H9 (cell line): ENCODE measurements around the gene INSRR. TPM values are rescaled to one million over a fixed set of nuclear protein-coding genes. Genes with fewer than 3 reads are reported as not detected.

Source experiments
- DNase-seq: peaks from one replicate; pipeline ENCODE4 v3.0.0-alpha.2; 2017
- H2AFZ ChIP-seq: one replicate; pipeline ENCODE4 v1.6.1; 2013; ENCODE audit warnings: mild to moderate bottlenecking, low read length, control low read depth, moderate library complexity
- H2AK5ac ChIP-seq: 2 replicates; pipeline ENCODE4 v1.6.1; 2013; ENCODE audit warnings: low read length, control low read depth, mixed read lengths; ENCODE audit not compliant: insufficient read length
- H2BK120ac ChIP-seq: one replicate; pipeline ENCODE4 v1.6.1; 2013; ENCODE audit warnings: low read depth, mild to moderate bottlenecking, low read length, control low read depth, inconsistent platforms; ENCODE audit not compliant: poor library complexity, severe bottlenecking
- H2BK12ac ChIP-seq: 2 replicates; pipeline ENCODE4 v1.6.1; 2013; ENCODE audit warnings: low read length, control low read depth, mixed read lengths, low read depth; ENCODE audit not compliant: insufficient read length
- H2BK15ac ChIP-seq: 2 replicates; pipeline ENCODE4 v1.6.1; 2013; ENCODE audit warnings: low read depth, low read length, control low read depth
- H2BK20ac ChIP-seq: one replicate; pipeline ENCODE4 v1.6.1; 2013; ENCODE audit warnings: low read depth, mild to moderate bottlenecking, low read length, control low read depth, inconsistent platforms; ENCODE audit not compliant: poor library complexity, severe bottlenecking
- H2BK5ac ChIP-seq: 2 replicates; pipeline ENCODE4 v1.6.1; 2013; ENCODE audit warnings: low read length, control low read depth, mixed read lengths; ENCODE audit not compliant: insufficient read length
- H3K14ac ChIP-seq: 2 replicates; pipeline ENCODE4 v1.6.1; 2013; ENCODE audit warnings: low read length, control low read depth; ENCODE audit not compliant: insufficient read depth
- H3K18ac ChIP-seq: 2 replicates; pipeline ENCODE4 v1.6.1; 2013; ENCODE audit warnings: low read depth, mild to moderate bottlenecking, mixed read lengths, low read length, control low read depth; ENCODE audit not compliant: insufficient read length
- H3K23ac ChIP-seq: 2 replicates; pipeline ENCODE4 v1.6.1; 2013; ENCODE audit warnings: low read length, control low read depth, mixed read lengths, low read depth; ENCODE audit not compliant: insufficient read length
- H3K23me2 ChIP-seq: 2 replicates; pipeline ENCODE4 v1.6.1; 2013; ENCODE audit warnings: low read depth, mild to moderate bottlenecking, mixed read lengths, low read length, control low read depth; ENCODE audit not compliant: insufficient read length, poor library complexity, severe bottlenecking
- H3K27ac ChIP-seq: 2 replicates; pipeline ENCODE4 v1.5.1; 2013; ENCODE audit warnings: low read length, control low read depth, mixed read lengths, low read depth; ENCODE audit not compliant: insufficient read length
- H3K27me3 ChIP-seq: 2 replicates; pipeline ENCODE4 v1.6.1; 2013; ENCODE audit warnings: low read length, control low read depth, inconsistent platforms; ENCODE audit not compliant: insufficient read depth
- H3K4ac ChIP-seq: 2 replicates; pipeline ENCODE4 v1.6.1; 2013; ENCODE audit warnings: low read depth, mild to moderate bottlenecking, control low read depth, inconsistent platforms, low read length, moderate library complexity
- H3K4me1 ChIP-seq: 2 replicates; pipeline ENCODE4 v1.6.1; 2013; ENCODE audit warnings: low read length, control low read depth, inconsistent platforms; ENCODE audit not compliant: insufficient read depth
- H3K4me2 ChIP-seq: 2 replicates; pipeline ENCODE4 v1.6.1; 2013; ENCODE audit warnings: low read length, control low read depth, mixed read lengths; ENCODE audit not compliant: insufficient read length, insufficient read depth
- H3K56ac ChIP-seq: 2 replicates; pipeline ENCODE4 v1.6.1; 2013; ENCODE audit warnings: low read depth, mild to moderate bottlenecking, mixed read lengths, low read length, control low read depth; ENCODE audit not compliant: insufficient read length
- H3K79me1 ChIP-seq: 2 replicates; pipeline ENCODE4 v1.6.1; 2013; ENCODE audit warnings: low read depth, mild to moderate bottlenecking, moderate library complexity, low read length, control low read depth, inconsistent platforms; ENCODE audit not compliant: insufficient read depth, poor library complexity, severe bottlenecking
- H3K79me2 ChIP-seq: 2 replicates; pipeline ENCODE4 v1.6.1; 2013; ENCODE audit warnings: low read length, control low read depth, inconsistent platforms; ENCODE audit not compliant: insufficient read depth
- H3K9ac ChIP-seq: 2 replicates; pipeline ENCODE4 v1.6.1; 2013; ENCODE audit warnings: low read length, control low read depth, mixed read lengths; ENCODE audit not compliant: insufficient read length; ENCODE audit errors: extremely low read depth
- H3K9me3 ChIP-seq: one replicate; pipeline ENCODE4 v1.6.1; 2013; ENCODE audit warnings: low read depth, low read length, inconsistent platforms; ENCODE audit not compliant: control insufficient read depth
- H3T11ph ChIP-seq: one replicate; pipeline ENCODE4 v1.6.1; 2013; ENCODE audit warnings: mild to moderate bottlenecking, low read length, control low read depth, inconsistent platforms
- H4K20me1 ChIP-seq: one replicate; pipeline ENCODE4 v1.6.1; 2013; ENCODE audit not compliant: control insufficient read depth, insufficient read length, insufficient read depth
- H4K5ac ChIP-seq: 2 replicates; pipeline ENCODE4 v1.6.1; 2013; ENCODE audit warnings: low read depth, mild to moderate bottlenecking, mixed read lengths, low read length, control low read depth; ENCODE audit not compliant: insufficient read length
- H4K8ac ChIP-seq: replicated peaks from 2 replicates; pipeline ENCODE4 v1.6.1; 2013; ENCODE audit warnings: low read length, control low read depth, mixed read lengths, low read depth; ENCODE audit not compliant: insufficient read length
- H4K91ac ChIP-seq: 2 replicates; pipeline ENCODE4 v1.6.1; 2013; ENCODE audit warnings: low read depth, mild to moderate bottlenecking, moderate library complexity, mixed read lengths, low read length, control low read depth; ENCODE audit not compliant: insufficient read length
- H3K27ac Mint-ChIP-seq, 3 experiments: 2 replicates in 2 of 3; 3 replicates in 1 of 3; pipeline ENCODE4 v1.8.0; 2020 to 2021; ENCODE audit warnings: mixed read lengths in 3 of 3, mild to moderate bottlenecking in 1 of 3, moderate library complexity in 1 of 3
- H3K27me3 Mint-ChIP-seq: 2 replicates; pipeline ENCODE4 v1.8.0; 2021; ENCODE audit warnings: low read depth, mild to moderate bottlenecking, moderate library complexity, mixed read lengths
- H3K36me3 Mint-ChIP-seq, 3 experiments: 2 replicates in 2 of 3; 3 replicates in 1 of 3; pipeline ENCODE4 v1.8.0; 2020 to 2021; ENCODE audit warnings: low read depth in 3 of 3, mixed read lengths in 3 of 3; ENCODE audit not compliant: insufficient read depth in 1 of 3
- H3K4me1 Mint-ChIP-seq, 2 experiments: 2 replicates each; pipeline ENCODE4 v1.8.0; 2020; ENCODE audit warnings: mixed read lengths in 2 of 2
- H3K4me3 Mint-ChIP-seq, 2 experiments: 2 replicates in 1 of 2; 3 replicates in 1 of 2; pipeline ENCODE4 v1.8.0; 2020 to 2021; ENCODE audit warnings: mild to moderate bottlenecking in 2 of 2, mixed read lengths in 2 of 2, moderate library complexity in 1 of 2
- H3K9me3 Mint-ChIP-seq, 2 experiments: 2 replicates in 1 of 2; 3 replicates in 1 of 2; pipeline ENCODE4 v1.8.0; 2020; ENCODE audit warnings: mild to moderate bottlenecking in 2 of 2, mixed read lengths in 2 of 2, moderate library complexity in 1 of 2
- CTCF ChIP-seq: fragments of 200-600 bp; sonication (generic); conservative IDR thresholded peaks from 3 replicates; pipeline ENCODE4 v1.8.0; 2021; ENCODE audit warnings: antibody characterized with exemption, mild to moderate bottlenecking
- WGBS: extraction: QIAGEN DNeasy Blood & Tissue Kit; methylation state at CpG from one replicate; pipeline ENCODE4 v1.1.7; 2013; ENCODE audit warnings: missing lambda C conversion rate, low lambda C conversion rate, mixed read lengths; ENCODE audit not compliant: insufficient read length; ENCODE audit errors: extremely low coverage; 5-methylcytosine and 5-hydroxymethylcytosine counted together
- total RNA-seq: library from RNA; stranded (reverse); gene quantifications from 2 replicates; pipeline ENCODE4 v1.2.1, GENCODE V29; 2021

Gene INSRR
- total RNA-seq, 1 experiment from 2014 or later = not detected

GRCh38 chr1:156804026-156804425 is 54.9 kb downstream of the INSRR start:
- Histone ChIP-seq H2AK5ac (no peak overlapping the region), H3K27me3 (no peaks in the 10 kb centered on the region; the same call in 1 of the 2 replicates), H3K23ac (no peak overlapping the region), H2BK120ac (no peak overlapping the region), H3K9ac (no peak overlapping the region), H2AFZ (no peak overlapping the region), H2BK15ac (no peak overlapping the region), H3T11ph (no peak overlapping the region), H3K9me3 (no peaks in the 10 kb centered on the region), H3K4ac (no peak overlapping the region), H3K27ac (no peak overlapping the region), H3K56ac (no peak overlapping the region), H2BK20ac (no peak overlapping the region), H2BK12ac (no peak overlapping the region), H3K79me1 (no peaks in the 10 kb centered on the region), H3K4me2 (no peak overlapping the region), H3K18ac (no peak overlapping the region), H3K4me1 (no peaks in the 10 kb centered on the region), H2BK5ac (no peak overlapping the region), H4K8ac (no peak overlapping the region), H4K5ac (no peak overlapping the region), H3K23me2 (no peaks in the 10 kb centered on the region), H3K79me2 (no peaks in the 10 kb centered on the region), H4K20me1 (no peaks in the 10 kb centered on the region), H3K14ac (no peak overlapping the region), H4K91ac (no peak overlapping the region)
- Mint-ChIP-seq H3K27me3 (peaks cover 2% of the 10 kb centered on the region), H3K9me3 (no peaks in the 10 kb centered on the region), H3K4me1 (peaks cover 0 to 13% of the 10 kb centered on the region in 2 experiments; a peak in 2 of 4 replicates), H3K36me3 (peaks cover 3 to 27% (median 19%) of the 10 kb centered on the region in 3 experiments; a peak in 6 of 7 replicates), H3K27ac (no peak overlapping the region; a peak in 1 of 7 replicates), H3K4me3 (no peak overlapping the region)
- DNase-seq = no peak
- WGBS = no CpG with 5 or more reads among the region's 3 CpGs
- TF ChIP-seq CTCF = no peak
